ENCODE results near the gene COX18. TPM values are rescaled to one million over a fixed set of nuclear protein-coding genes. Genes with fewer than 3 reads are reported as not detected.

The COX18 gene
- polyA plus RNA-seq, 1 donor from 2014 or later = 30.2 TPM

DNA sequence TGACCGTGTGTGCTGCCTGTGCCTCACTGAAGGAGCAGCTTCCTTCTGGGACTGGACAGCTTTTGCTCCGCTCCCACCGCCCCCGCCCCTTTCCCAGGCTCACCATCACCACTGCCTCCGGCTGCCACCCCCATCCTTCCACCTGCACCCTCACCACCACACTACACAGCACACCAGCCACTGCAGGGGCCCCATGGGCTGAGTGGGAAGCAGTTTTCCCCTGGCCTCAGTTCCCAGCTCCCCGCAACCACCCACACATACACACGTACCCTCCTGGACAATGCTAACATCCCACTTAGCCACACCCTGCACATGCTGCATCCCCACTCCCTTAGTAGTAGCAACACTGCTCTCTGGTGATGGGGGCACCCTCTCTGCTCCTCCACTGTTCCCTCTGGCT lies 29.6 kb upstream of the COX18 start:
- no peaks in the 10 kb centered on the region for H4K20me1 ChIP-seq (ENCODE audit: insufficient read depth)
- H3K36me3 ChIP-seq (ENCODE audit: insufficient read depth, low read length) = peaks cover 6% of the 10 kb centered on the region
- H3K9ac ChIP-seq (ENCODE audit: low read length) = no peak overlapping the region
- no peaks in the 10 kb centered on the region for H3K79me2 ChIP-seq (replicated peaks; ENCODE audit: insufficient read depth, low read length)
- no peaks in the 10 kb centered on the region for H3F3A ChIP-seq (ENCODE audit: insufficient read depth, low read length, poor library complexity, severe bottlenecking)
- no peaks in the 10 kb centered on the region for H3K27me3 ChIP-seq (ENCODE audit: insufficient read depth, low read depth, low read length)
- TF ChIP-seq SMC3 (conservative IDR thresholded peaks at IDR 0.05; ENCODE audit: poor library complexity) (no peak), POLR2AphosphoS5 (IDR thresholded peaks at IDR 0.05) (no peak), MXI1 (conservative IDR thresholded peaks at IDR 0.05; ENCODE audit: poor library complexity, severe bottlenecking) (no peak), TAF1 (IDR thresholded peaks at IDR 0.05; ENCODE audit: low read depth) (no peak), EP300 (conservative IDR thresholded peaks at IDR 0.05; ENCODE audit: poor library complexity, severe bottlenecking) (no peak), EZH2 (IDR thresholded peaks at IDR 0.05; ENCODE audit: borderline replicate concordance, insufficient read depth, low read length, poor library complexity, severe bottlenecking) (no peak), RAD21 (conservative IDR thresholded peaks at IDR 0.05) (no peak)
- TF ChIP-seq, protein P1, sequence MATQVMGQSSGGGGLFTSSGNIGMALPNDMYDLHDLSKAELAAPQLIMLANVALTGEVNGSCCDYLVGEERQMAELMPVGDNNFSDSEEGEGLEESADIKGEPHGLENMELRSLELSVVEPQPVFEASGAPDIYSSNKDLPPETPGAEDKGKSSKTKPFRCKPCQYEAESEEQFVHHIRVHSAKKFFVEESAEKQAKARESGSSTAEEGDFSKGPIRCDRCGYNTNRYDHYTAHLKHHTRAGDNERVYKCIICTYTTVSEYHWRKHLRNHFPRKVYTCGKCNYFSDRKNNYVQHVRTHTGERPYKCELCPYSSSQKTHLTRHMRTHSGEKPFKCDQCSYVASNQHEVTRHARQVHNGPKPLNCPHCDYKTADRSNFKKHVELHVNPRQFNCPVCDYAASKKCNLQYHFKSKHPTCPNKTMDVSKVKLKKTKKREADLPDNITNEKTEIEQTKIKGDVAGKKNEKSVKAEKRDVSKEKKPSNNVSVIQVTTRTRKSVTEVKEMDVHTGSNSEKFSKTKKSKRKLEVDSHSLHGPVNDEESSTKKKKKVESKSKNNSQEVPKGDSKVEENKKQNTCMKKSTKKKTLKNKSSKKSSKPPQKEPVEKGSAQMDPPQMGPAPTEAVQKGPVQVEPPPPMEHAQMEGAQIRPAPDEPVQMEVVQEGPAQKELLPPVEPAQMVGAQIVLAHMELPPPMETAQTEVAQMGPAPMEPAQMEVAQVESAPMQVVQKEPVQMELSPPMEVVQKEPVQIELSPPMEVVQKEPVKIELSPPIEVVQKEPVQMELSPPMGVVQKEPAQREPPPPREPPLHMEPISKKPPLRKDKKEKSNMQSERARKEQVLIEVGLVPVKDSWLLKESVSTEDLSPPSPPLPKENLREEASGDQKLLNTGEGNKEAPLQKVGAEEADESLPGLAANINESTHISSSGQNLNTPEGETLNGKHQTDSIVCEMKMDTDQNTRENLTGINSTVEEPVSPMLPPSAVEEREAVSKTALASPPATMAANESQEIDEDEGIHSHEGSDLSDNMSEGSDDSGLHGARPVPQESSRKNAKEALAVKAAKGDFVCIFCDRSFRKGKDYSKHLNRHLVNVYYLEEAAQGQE (IDR thresholded peaks at IDR 0.05; ENCODE audit: borderline replicate concordance) = no peak
- TF ChIP-seq, protein P2, sequence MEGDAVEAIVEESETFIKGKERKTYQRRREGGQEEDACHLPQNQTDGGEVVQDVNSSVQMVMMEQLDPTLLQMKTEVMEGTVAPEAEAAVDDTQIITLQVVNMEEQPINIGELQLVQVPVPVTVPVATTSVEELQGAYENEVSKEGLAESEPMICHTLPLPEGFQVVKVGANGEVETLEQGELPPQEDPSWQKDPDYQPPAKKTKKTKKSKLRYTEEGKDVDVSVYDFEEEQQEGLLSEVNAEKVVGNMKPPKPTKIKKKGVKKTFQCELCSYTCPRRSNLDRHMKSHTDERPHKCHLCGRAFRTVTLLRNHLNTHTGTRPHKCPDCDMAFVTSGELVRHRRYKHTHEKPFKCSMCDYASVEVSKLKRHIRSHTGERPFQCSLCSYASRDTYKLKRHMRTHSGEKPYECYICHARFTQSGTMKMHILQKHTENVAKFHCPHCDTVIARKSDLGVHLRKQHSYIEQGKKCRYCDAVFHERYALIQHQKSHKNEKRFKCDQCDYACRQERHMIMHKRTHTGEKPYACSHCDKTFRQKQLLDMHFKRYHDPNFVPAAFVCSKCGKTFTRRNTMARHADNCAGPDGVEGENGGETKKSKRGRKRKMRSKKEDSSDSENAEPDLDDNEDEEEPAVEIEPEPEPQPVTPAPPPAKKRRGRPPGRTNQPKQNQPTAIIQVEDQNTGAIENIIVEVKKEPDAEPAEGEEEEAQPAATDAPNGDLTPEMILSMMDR (IDR thresholded peaks at IDR 0.05; ENCODE audit: poor library complexity, severe bottlenecking) = no peak
- no peak overlapping the region for H3K4me2 ChIP-seq (ENCODE audit: low read length)
- H3K27ac ChIP-seq (ENCODE audit: low read length) = no peak overlapping the region
- no peaks in the 10 kb centered on the region for H3K9me2 ChIP-seq (ENCODE audit: insufficient read depth, low read length)
- no peak overlapping the region for H3K4me3 ChIP-seq (ENCODE audit: low read length)
- H3K9me3 ChIP-seq (ENCODE audit: low read length) = no peaks in the 10 kb centered on the region
- H2AFZ ChIP-seq (ENCODE audit: low read depth, low read length) = no peak overlapping the region

DNA sequence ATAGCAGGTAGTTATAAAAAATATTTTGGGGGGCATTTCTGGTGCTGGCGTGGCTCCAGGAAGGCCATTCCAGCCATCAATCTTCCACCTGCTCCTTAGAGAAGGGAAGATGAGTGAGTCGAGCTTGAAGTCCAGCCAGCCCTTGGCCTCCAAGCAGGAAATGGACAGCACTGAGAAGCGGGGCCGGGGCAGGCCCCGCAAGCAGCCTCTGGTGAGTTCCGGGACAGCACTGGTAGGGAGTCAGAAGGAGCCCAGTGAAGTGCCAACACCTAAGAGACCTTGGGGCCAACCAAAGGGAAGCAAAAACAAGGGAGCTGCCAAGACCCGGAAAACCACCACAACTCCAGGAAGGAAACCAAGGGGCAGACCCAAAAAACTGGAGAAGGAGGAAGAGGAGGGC lies 29.2 kb upstream of the COX18 start:
- peaks cover 6% of the 10 kb centered on the region for H3K36me3 ChIP-seq (ENCODE audit: insufficient read depth, low read length)
- H3K9ac ChIP-seq (ENCODE audit: low read length) = no peak overlapping the region
- TF ChIP-seq EP300 (conservative IDR thresholded peaks at IDR 0.05; ENCODE audit: poor library complexity, severe bottlenecking) = no peak
- no peak for TF ChIP-seq RAD21 (conservative IDR thresholded peaks at IDR 0.05)
- no peak for TF ChIP-seq MXI1 (conservative IDR thresholded peaks at IDR 0.05; ENCODE audit: poor library complexity, severe bottlenecking)
- TF ChIP-seq EZH2 (IDR thresholded peaks at IDR 0.05; ENCODE audit: borderline replicate concordance, insufficient read depth, low read length, poor library complexity, severe bottlenecking) = no peak
- TF ChIP-seq POLR2AphosphoS5 (IDR thresholded peaks at IDR 0.05) = no peak
- TF ChIP-seq TAF1 (IDR thresholded peaks at IDR 0.05; ENCODE audit: low read depth) = no peak
- TF ChIP-seq, protein P1 (IDR thresholded peaks at IDR 0.05; ENCODE audit: borderline replicate concordance) = no peak
- TF ChIP-seq, protein P2 (IDR thresholded peaks at IDR 0.05; ENCODE audit: poor library complexity, severe bottlenecking) = no peak
- TF ChIP-seq SMC3 (conservative IDR thresholded peaks at IDR 0.05; ENCODE audit: poor library complexity) = no peak
- no peaks in the 10 kb centered on the region for H3F3A ChIP-seq (ENCODE audit: insufficient read depth, low read length, poor library complexity, severe bottlenecking)
- H2AFZ ChIP-seq (ENCODE audit: low read depth, low read length) = no peak overlapping the region
- no peak overlapping the region for H3K4me3 ChIP-seq (ENCODE audit: low read length)
- no peaks in the 10 kb centered on the region for H3K27me3 ChIP-seq (ENCODE audit: insufficient read depth, low read depth, low read length)
- no peak overlapping the region for H3K27ac ChIP-seq (ENCODE audit: low read length)
- H3K79me2 ChIP-seq (replicated peaks; ENCODE audit: insufficient read depth, low read length) = no peaks in the 10 kb centered on the region
- no peaks in the 10 kb centered on the region for H3K9me3 ChIP-seq (ENCODE audit: low read length)
- no peak overlapping the region for H3K4me2 ChIP-seq (ENCODE audit: low read length)
- no peaks in the 10 kb centered on the region for H3K9me2 ChIP-seq (ENCODE audit: insufficient read depth, low read length)
- H4K20me1 ChIP-seq (ENCODE audit: insufficient read depth) = no peaks in the 10 kb centered on the region

All from neural cell (in vitro differentiated cells).